PC-3 (cell line): Measurements from ENCODE around the gene ABCG1.

ENCODE experiments used
- CTCF ChIP-seq: fragments of 300-600 bp; sonication (generic); conservative IDR thresholded peaks from 2 replicates; pipeline ENCODE4 v1.5.1; 2017; ENCODE audit warnings: antibody characterized with exemption, low read depth, mild to moderate bottlenecking, low read length
- EZH2 ChIP-seq: fragments of 300-600 bp; sonication (generic); IDR thresholded peaks from one replicate; pipeline ENCODE4 v1.6.1; 2017; ENCODE audit warnings: antibody characterized with exemption, mild to moderate bottlenecking, low read length; ENCODE audit not compliant: unreplicated experiment
- EZH2phosphoT487 ChIP-seq: fragments of 300-600 bp; sonication (generic); IDR thresholded peaks from 2 replicates; pipeline ENCODE4 v1.6.1; 2018; ENCODE audit warnings: mild to moderate bottlenecking, antibody characterized with exemption, low read length, borderline replicate concordance

DNA sequence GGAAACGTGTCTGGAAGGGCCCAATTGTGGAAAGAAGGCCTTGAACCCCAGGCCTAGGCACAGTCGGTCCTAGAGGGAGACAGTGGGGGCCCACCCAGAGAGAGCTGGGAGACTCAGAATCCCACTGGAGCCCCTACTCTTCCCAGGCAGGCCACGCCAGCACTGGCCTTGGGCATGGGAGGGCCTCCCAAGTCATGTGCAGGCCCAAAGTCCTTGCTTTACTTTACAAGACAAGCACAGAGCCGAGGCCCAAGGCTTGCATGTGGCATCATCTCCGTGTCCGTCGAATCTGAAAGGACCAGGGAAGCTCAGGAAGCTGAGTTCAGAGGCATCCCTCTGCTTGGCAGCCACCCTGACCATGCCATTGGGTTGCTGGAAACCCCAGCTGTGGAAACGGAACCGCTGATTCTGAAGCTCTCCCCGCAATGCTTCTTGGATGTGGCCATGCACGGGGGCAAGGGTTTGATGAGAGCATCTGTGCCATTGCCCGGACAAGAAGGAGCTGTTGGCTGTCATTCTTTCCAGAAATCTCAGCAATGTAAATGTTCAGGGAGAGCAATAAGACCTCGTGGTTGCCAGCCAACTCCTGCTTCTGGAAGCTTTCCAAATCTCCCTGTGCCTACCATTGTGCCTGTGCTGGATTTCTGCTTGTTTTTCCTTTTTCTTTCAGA is 32.8 kb downstream of the ABCG1 start:
- TF ChIP-seq EZH2phosphoT487 (no peak), EZH2 (no peak), CTCF (no peak)
